GM18526 (cell line): ENCODE results near the gene FEZ2.

Experiments
- POLR2A ChIP-seq: IDR thresholded peaks from 3 replicates; pipeline ENCODE4 v1.6.1; 2011; ENCODE audit not compliant: insufficient read length; ENCODE audit errors: extremely low read depth

FEZ2 gene

GRCh38 chr2:36572719-36573059 is 25.3 kb downstream of the FEZ2 start:
- no peak for TF ChIP-seq POLR2A

- TF ChIP-seq POLR2A = no peak
These were observed 25.8 kb downstream of the FEZ2 start for GRCh38 chr2:36572054-36572718.

- TF ChIP-seq POLR2A = no peak
These were observed 27.6 kb downstream of the FEZ2 start for GRCh38 chr2:36570416-36570815.

- no peak for TF ChIP-seq POLR2A
These were observed 28.6 kb downstream of the FEZ2 start for GRCh38 chr2:36569267-36569856.

GRCh38 chr2:36568516-36569246 is 29.3 kb downstream of the FEZ2 start:
- TF ChIP-seq POLR2A = no peak

GRCh38 chr2:36567711-36568408 is 30.1 kb downstream of the FEZ2 start:
- TF ChIP-seq POLR2A = no peak

- no peak for TF ChIP-seq POLR2A
These were observed 31.1 kb downstream of the FEZ2 start for GRCh38 chr2:36566887-36567286.

- TF ChIP-seq POLR2A = no peak
These were observed 32.3 kb downstream of the FEZ2 start for GRCh38 chr2:36565712-36566111.

- no peak for TF ChIP-seq POLR2A
These were observed 33.5 kb downstream of the FEZ2 start for GRCh38 chr2:36564377-36564930.

- TF ChIP-seq POLR2A = no peak
These were observed 34.9 kb downstream of the FEZ2 start for GRCh38 chr2:36562973-36563532.

- no peak for TF ChIP-seq POLR2A
These were observed 35.7 kb downstream of the FEZ2 start for GRCh38 chr2:36562240-36562639.

- no peak for TF ChIP-seq POLR2A
These were observed 36.6 kb downstream of the FEZ2 start for GRCh38 chr2:36561237-36561944.

GRCh38 chr2:36560726-36561125 is 37.2 kb downstream of the FEZ2 start:
- TF ChIP-seq POLR2A = no peak

- TF ChIP-seq POLR2A = no peak
These were observed 38.6 kb downstream of the FEZ2 start for GRCh38 chr2:36559221-36559942.
